Heart right ventricle (tissue), 16 donors: Measurements from ENCODE around the gene LMO7. TPM values are rescaled to one million over a fixed set of nuclear protein-coding genes. Genes with fewer than 3 reads are reported as not detected.

Experiments
- ATAC-seq, 8 donors: fragments of 200-7000 bp; cut with Tn5 transposase; one replicate each; pipeline ENCODE4 v1.9.1; 2020; ENCODE audit warnings: mild to moderate bottlenecking in 8 of 8, moderate library complexity in 8 of 8, moderate number of reproducible peaks in 1 of 8
- DNase-seq, 2 donors: peaks; one replicate each; pipeline ENCODE4 v3.0.0-alpha.2; 2020
- H3K27ac ChIP-seq, 10 donors: fragments of 200-600 bp; sonication (generic) in 2 of 10; one replicate each; pipeline versions ENCODE4 v1.5.0 to v1.8.0; 2020 to 2022; ENCODE audit warnings: mild to moderate bottlenecking in 3 of 10
- H3K27me3 ChIP-seq, 7 donors: fragments of 200-600 bp; one replicate each; pipeline ENCODE4 v1.8.0; 2021 to 2022; ENCODE audit warnings: mild to moderate bottlenecking in 2 of 7
- H3K36me3 ChIP-seq, 9 donors: fragments of 200-600 bp; sonication (generic) in 1 of 9; one replicate each; pipeline versions ENCODE4 v1.5.0 to v1.8.0; 2020 to 2022; ENCODE audit warnings: mild to moderate bottlenecking in 2 of 9
- H3K4me1 ChIP-seq, 9 donors: fragments of 200-600 bp; sonication (generic) in 1 of 9; one replicate each; pipeline versions ENCODE4 v1.5.0 to v1.8.0; 2020 to 2022; ENCODE audit warnings: mild to moderate bottlenecking in 4 of 9
- H3K4me3 ChIP-seq, 10 donors: fragments of 200-600 bp; sonication (generic) in 2 of 10; one replicate each; pipeline versions ENCODE4 v1.5.0 to v1.8.0; 2020 to 2022; ENCODE audit warnings: mild to moderate bottlenecking in 7 of 10, moderate library complexity in 2 of 10
- H3K9me3 ChIP-seq, 11 donors: fragments of 200-600 bp in 10 of 11; sonication (generic) in 2 of 11; one replicate each; pipeline versions ENCODE4 v1.5.0 to v1.8.0; 2013 to 2022; ENCODE audit warnings: mild to moderate bottlenecking in 2 of 11, control low read depth in 1 of 11, moderate library complexity in 1 of 11
- WGBS, 2 donors: extraction: QIAGEN DNeasy Blood & Tissue Kit; methylation state at CpG; one replicate each; pipeline ENCODE4 v1.1.7; 2013; ENCODE audit warnings: inconsistent platforms in 1 of 2; 5-methylcytosine and 5-hydroxymethylcytosine counted together
- intact Hi-C, 10 donors: fragments of 100-400 bp; cut with DNase I; formaldehyde crosslinking; loops; one replicate each; pipeline versions ENCODE4 v1.11.1 to v1.14.2; 2022
- polyA plus RNA-seq, 2 donors: library from polyadenylated mRNA; stranded (reverse); fragments of 200-250 nt; gene quantifications; one replicate each; pipeline ENCODE4 v1.2.3, GENCODE V29; 2013
- total RNA-seq, 10 donors: library from RNA; stranded (reverse); fragmentation: NEBNext Ultra II Directional in 3 of 10; extraction: Animal tissue kit (Norgen Biotek cat#: 25700) in 3 of 10; gene quantifications; one replicate each; pipeline versions ENCODE4 v1.2.1 to v1.2.4, GENCODE V29; 2021 to 2023
- TF ChIP-seq, protein P1 (sequence below), 9 donors: fragments of 200-600 bp; sonication (generic) in 2 of 9; IDR thresholded peaks; one replicate each; pipeline versions ENCODE4 v1.5.0 to v1.8.0; 2021 to 2022; ENCODE audit warnings: antibody characterized with exemption in 9 of 9, mild to moderate bottlenecking in 5 of 9, moderate library complexity in 1 of 9
- donor health status: Arrhythmogenic right ventricular cardiomyopathy.
- donor health status: ischemic (EF 13 %, LVEDD 7.1; RV severe dilation, severe dysfunction).
- donor health status: healthy with polysubstance abuse.
- donor health status: DM: no; HTN: yes; CAD: no.
- donor health status: DM: no; HTN: no; CAD: no.
- donor health status: ischemic (EF 25% LVEDD 6.9; RV normal size, moderate dysfunction).
- donor health status: ischemic (EF 25% LVEDD 5.7; RV mildly dilated, moderate dysfunction).
- donor health status: healthy.
- donor health status: DM: yes; HTN: yes; CAD: no.
- donor health status: Ischemic cardiomyopathy.
- donor health status: ischemic (EF 35%, LVEDD 5.7; RV mildly dilated, moderate dysfunction).
- donor health status: nonischemic (EF 11% LVEDD 7.7; RV severe dilation, severe dysfunction).
- donor health status: DM: yes; HTN: yes; CAD: no.
- donor health status: PGD.
- donor health status: ischemic (EF 29% LVEDD 5.4; RV normal size, mild dysfunction).
- donor health status: nonischemic (EF 23%, LVEDD 6.1; RV moderate dilation, normal function).

LMO7 gene
- total and polyA plus RNA-seq, 12 donors = 147 to 600 (median 504) TPM

DNA sequence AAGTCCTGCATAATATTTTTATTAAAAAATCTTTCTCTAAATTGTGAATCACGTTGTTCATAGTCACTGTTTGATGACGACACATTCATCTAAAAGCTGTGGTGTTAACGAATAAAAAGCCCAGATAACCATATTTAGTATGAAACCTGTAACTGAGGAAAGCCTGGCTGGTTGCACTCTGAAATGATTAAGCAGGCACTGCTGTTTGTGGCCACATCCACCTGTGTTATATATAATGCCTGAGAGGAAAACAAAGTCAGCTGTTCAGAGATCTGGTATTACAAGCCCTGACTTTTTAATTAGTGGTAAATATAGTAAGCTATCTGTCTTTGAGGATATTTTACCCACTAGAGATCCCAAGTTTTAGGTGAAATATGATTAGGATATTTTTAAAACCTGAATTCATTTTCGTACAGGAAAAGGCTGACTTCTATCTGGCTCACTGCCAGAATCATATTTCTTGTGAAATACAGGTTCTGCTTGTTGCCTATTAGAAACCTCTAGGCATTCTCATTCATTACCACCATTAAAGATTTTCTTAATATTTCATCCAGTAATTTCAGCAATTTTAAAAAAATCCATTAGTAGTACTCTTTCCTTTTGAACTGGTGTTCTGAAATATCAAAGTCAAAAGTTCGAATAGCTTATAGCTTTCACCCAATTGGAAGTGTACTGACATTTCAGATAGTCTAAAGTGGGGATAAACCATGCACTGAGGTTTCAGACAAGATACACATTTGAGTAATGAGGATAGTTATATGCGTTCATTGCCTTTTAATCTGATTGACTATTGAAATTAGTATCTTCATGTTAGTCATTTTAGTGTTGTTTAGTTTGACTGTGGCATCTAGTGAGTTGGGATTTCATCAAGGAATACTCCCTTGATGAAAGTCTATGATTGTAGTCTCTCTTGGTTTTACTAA lies 79.7 kb downstream of the LMO7 start:
- DNase-seq (no peak), ATAC-seq (no peak)
- Histone ChIP-seq H3K36me3 (no peaks in the 10 kb centered on the region), H3K4me3 (no peak overlapping the region), H3K27me3 (no peaks in the 10 kb centered on the region), H3K27ac (no peak overlapping the region), H3K4me1 (peaks cover 0 to 8% (median 0%) of the 10 kb centered on the region in 9 donors), H3K9me3 (no peaks in the 10 kb centered on the region)
- WGBS, 2 donors = 72 to 75% methylated on average over 6 of the region's 6 CpGs
- intact Hi-C loops = no loop called here
- TF ChIP-seq, protein P1, sequence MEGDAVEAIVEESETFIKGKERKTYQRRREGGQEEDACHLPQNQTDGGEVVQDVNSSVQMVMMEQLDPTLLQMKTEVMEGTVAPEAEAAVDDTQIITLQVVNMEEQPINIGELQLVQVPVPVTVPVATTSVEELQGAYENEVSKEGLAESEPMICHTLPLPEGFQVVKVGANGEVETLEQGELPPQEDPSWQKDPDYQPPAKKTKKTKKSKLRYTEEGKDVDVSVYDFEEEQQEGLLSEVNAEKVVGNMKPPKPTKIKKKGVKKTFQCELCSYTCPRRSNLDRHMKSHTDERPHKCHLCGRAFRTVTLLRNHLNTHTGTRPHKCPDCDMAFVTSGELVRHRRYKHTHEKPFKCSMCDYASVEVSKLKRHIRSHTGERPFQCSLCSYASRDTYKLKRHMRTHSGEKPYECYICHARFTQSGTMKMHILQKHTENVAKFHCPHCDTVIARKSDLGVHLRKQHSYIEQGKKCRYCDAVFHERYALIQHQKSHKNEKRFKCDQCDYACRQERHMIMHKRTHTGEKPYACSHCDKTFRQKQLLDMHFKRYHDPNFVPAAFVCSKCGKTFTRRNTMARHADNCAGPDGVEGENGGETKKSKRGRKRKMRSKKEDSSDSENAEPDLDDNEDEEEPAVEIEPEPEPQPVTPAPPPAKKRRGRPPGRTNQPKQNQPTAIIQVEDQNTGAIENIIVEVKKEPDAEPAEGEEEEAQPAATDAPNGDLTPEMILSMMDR (IDR thresholded peaks at IDR 0.05) = no peak

GRCh38 chr13:75717525-75717924 lies 81.4 kb downstream of the LMO7 start:
- ATAC-seq (no peak), DNase-seq (no peak)
- intact Hi-C loops = no loop called here
- H3K36me3 ChIP-seq = no peaks in the 10 kb centered on the region
- H3K27me3 ChIP-seq = no peaks in the 10 kb centered on the region
- H3K9me3 ChIP-seq = no peaks in the 10 kb centered on the region
- H3K4me3 ChIP-seq = no peak overlapping the region
- TF ChIP-seq, protein P1 (IDR thresholded peaks at IDR 0.05) = no peak
- H3K4me1 ChIP-seq = peaks cover 0 to 8% (median 0%) of the 10 kb centered on the region in 9 donors
- no peak overlapping the region for H3K27ac ChIP-seq
- 59 to 65% methylated on average over 2 of the region's 2 CpGs for WGBS, 2 donors

GRCh38 chr13:75721307-75721706 lies 85.2 kb downstream of the LMO7 start:
- TF ChIP-seq, protein P1 (IDR thresholded peaks at IDR 0.05) = no peak
- H3K4me3 ChIP-seq = no peak overlapping the region
- intact Hi-C loops = no loop called here
- no peak for DNase-seq
- no peaks in the 10 kb centered on the region for H3K36me3 ChIP-seq
- H3K27me3 ChIP-seq = no peaks in the 10 kb centered on the region
- no peaks in the 10 kb centered on the region for H3K4me1 ChIP-seq
- no peak for ATAC-seq
- no peaks in the 10 kb centered on the region for H3K9me3 ChIP-seq
- WGBS, 2 donors = 95% methylated on average over 2 of the region's 2 CpGs
- no peak overlapping the region for H3K27ac ChIP-seq

DNA sequence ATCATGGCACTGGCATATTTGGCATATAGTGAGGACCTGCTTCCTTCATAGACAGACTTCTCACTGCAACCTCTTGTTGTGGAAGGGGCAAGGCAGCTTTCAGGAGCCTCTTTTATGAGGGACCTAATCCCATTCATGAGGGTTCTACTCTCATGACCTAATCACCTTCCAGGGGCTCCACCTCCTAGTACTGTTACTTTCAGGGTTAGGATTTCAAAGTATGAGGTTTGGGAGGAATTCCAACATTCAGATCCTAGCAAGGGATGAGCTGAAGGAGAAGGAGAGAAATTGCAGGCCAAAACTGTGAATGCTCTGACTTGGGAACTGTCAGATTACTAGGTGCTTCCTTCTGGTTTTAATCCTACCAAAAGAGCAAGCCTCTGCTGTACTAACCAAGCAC lies 87.8 kb downstream of the LMO7 start:
- Histone ChIP-seq H3K4me3 (no peak overlapping the region), H3K9me3 (no peaks in the 10 kb centered on the region), H3K36me3 (no peaks in the 10 kb centered on the region), H3K27ac (no peak overlapping the region), H3K27me3 (no peaks in the 10 kb centered on the region), H3K4me1 (no peaks in the 10 kb centered on the region)
- TF ChIP-seq, protein P1 (IDR thresholded peaks at IDR 0.05) = no peak
- DNase-seq (no peak), ATAC-seq (no peak)
- intact Hi-C loops = no loop called here
